BJ (cell line): ENCODE results near the gene PCNX2. TPM values are rescaled to one million over a fixed set of nuclear protein-coding genes. Genes with fewer than 3 reads are reported as not detected.

Source experiments
- CTCF ChIA-PET: fragments of 350-600 bp; formaldehyde crosslinking; extraction: SDS; loops from one replicate; lab custom pipeline; 2021; ENCODE audit warnings: antibody characterized with exemption, inconsistent platforms; lab: Yijun Ruan, JAX
- POLR2A ChIA-PET: fragments of 300-600 bp; sonication (Branson Sonifier 250); formaldehyde crosslinking; extraction: SDS; loops from one replicate; lab custom pipeline; 2021; ENCODE audit warnings: antibody characterized with exemption; lab: Charles Lee
- DNase-seq: peaks from one replicate; pipeline ENCODE4 v3.0.0-alpha.2; 2011; ENCODE audit warnings: low read depth
- H3K27me3 ChIP-seq: 2 replicates; pipeline ENCODE4 v1.6.0; 2011; ENCODE audit warnings: low read length; ENCODE audit not compliant: control insufficient read depth, insufficient read depth
- H3K36me3 ChIP-seq: 2 replicates; pipeline ENCODE4 v1.5.1; 2011; ENCODE audit warnings: low read length; ENCODE audit not compliant: control insufficient read depth, insufficient read depth
- H3K4me3 ChIP-seq: 2 replicates; pipeline ENCODE4 v1.5.1; 2011; ENCODE audit warnings: low read depth, mild to moderate bottlenecking, control low read depth, low read length
- polyA minus RNA-seq: library from RNA; depleted of rRNA, polyadenylated mRNA; stranded (reverse); fragments of >200 nt; gene quantifications from 2 replicates; pipeline ENCODE4 v1.2.3, GENCODE V29; 2011; rRNA and poly(A)+ RNA removed
- polyA plus RNA-seq: library from polyadenylated mRNA; depleted of rRNA; stranded (reverse); fragments of >200 nt; gene quantifications from 2 replicates; pipeline ENCODE4 v1.2.3, GENCODE V29; 2011; rRNA removed
- TF ChIP-seq, protein P1 (sequence below): IDR thresholded peaks from 2 replicates; pipeline ENCODE4 v1.5.1; 2011; ENCODE audit warnings: low read depth, mild to moderate bottlenecking, control low read depth, inconsistent platforms, low read length, moderate library complexity; ENCODE audit not compliant: insufficient read depth

PCNX2 gene, protein sequence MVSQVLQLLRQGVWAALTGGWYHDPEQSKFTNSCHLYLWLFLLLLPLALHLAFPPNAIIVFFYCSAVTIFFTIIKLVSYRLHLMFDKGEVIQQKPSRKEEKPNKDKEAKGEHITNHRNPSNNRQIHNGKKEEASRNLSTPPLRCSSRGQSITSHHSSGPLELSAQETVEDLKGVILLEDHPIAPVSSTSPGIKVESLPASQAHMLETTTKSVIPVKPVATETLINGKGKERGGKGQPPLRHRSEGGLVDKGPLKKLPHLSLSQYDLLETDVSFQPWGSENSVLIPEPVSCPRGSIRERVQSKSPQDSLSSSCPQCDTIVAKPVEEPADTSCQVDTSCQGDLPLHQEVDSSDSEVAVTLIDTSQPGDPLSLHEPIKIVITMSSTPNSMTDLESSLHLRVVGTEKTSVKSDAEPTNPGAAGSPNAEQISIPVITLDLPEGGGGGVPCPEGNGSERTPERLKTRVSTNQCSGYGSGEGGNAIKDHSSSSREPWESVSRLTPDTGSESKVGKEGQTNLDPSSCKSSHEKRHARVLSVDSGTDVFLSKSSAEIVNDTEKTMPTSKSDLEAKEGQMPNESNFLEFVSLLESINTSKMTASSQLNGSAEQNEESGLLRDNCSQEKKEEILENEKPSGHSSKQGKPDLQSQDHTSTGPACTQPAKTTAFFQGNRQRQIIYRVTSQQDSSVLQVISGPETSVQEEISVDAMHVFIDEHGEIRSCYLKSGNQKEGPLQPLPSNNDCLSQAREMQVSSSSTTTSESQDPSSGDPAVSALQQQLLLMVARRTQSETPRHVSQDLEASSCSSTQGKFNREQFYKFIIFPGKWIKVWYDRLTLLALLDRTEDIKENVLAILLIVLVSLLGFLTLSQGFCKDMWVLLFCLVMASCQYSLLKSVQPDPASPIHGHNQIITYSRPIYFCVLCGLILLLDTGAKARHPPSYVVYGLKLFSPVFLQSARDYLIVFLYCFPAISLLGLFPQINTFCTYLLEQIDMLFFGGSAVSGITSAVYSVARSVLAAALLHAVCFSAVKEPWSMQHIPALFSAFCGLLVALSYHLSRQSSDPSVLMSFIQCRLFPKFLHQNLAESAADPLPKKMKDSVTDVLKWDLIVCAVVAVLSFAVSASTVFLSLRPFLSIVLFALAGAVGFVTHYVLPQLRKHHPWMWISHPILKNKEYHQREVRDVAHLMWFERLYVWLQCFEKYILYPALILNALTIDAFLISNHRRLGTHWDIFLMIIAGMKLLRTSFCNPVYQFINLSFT (N-terminal part only)
- polyA plus RNA-seq (8.5 and 10.1 TPM in 2 replicates), polyA minus RNA-seq (38.0 and 43.0 TPM in 2 replicates)

DNA sequence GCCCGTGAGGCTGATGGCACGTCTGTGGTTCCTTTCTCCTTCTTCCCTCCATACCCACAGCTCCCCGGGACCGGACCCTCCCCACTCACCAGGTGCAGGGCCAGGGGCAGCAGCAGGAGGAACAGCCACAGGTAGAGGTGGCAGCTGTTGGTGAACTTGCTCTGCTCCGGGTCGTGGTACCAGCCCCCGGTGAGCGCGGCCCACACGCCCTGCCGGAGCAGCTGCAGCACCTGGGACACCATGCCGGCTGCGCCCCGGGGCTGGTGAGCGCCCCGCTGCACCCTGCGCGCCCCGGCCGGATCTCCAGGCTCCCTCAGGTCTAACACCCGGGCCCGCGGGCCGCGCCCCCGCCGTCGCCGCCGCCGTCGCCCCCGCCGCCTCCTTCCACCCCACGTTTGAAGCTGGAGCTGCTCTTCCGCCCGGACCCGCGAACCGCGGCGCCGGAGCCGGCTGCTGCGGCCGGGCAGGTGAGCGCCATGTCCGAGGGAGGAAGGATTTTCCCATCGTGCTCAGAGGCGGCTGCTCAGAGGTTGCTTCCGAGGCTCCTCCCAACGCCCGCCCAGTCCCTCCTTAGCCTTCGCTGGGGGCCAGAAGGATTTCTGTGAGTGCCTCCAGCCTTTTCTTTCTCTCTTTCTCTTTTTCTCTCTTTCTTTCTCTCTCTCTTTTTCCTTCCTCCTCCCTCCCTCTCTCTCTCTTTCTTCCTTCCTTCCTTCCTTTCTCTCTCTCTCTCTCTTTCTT lies at the start of gene PCNX2:
Gene PCNX2 (minus strand): TSS at position 489 of the 738 bp plus-strand sequence. CDS start 247 bp downstream, at position 242.
- Histone ChIP-seq H3K4me3 (peak within 1 kb of the TSS; percentile 95), H3K36me3 (no peaks in the 10 kb centered on the region), H3K27me3 (no peaks in the 10 kb centered on the region)
- CTCF ChIA-PET, result interaction anchor here (2.5 kb wide), 1 partner anchor 9 kb away, joined by 11 read pairs; no protein-coding TSS in a partner anchor
- POLR2A ChIA-PET, result no interaction called here
- no peak for DNase-seq
- TF ChIP-seq, protein P1, sequence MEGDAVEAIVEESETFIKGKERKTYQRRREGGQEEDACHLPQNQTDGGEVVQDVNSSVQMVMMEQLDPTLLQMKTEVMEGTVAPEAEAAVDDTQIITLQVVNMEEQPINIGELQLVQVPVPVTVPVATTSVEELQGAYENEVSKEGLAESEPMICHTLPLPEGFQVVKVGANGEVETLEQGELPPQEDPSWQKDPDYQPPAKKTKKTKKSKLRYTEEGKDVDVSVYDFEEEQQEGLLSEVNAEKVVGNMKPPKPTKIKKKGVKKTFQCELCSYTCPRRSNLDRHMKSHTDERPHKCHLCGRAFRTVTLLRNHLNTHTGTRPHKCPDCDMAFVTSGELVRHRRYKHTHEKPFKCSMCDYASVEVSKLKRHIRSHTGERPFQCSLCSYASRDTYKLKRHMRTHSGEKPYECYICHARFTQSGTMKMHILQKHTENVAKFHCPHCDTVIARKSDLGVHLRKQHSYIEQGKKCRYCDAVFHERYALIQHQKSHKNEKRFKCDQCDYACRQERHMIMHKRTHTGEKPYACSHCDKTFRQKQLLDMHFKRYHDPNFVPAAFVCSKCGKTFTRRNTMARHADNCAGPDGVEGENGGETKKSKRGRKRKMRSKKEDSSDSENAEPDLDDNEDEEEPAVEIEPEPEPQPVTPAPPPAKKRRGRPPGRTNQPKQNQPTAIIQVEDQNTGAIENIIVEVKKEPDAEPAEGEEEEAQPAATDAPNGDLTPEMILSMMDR, result no peak

DNA sequence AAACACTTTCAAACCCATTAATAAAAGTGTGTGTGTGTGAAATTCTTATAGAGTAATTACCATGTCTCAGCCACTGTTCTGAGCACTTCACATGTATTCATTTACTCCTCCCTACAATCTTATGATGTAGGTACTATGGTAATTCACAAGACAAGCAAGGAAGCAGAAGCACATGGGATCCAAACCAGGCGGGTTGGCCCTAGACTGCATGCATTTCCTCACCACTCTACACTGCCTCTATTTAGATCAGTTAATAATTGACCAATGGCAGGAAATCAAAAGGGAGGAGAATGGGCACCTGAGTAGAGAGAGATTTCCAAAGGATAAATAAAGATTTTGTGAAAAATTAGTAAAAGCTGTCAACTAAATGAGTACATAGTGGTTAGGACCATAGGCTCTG lies 47.7 kb upstream of the PCNX2 start:
- ChIA-PET CTCF (no interaction called here), POLR2A (no interaction called here)
- H3K27me3 ChIP-seq, result no peaks in the 10 kb centered on the region
- no peak for DNase-seq
- no peak overlapping the region for H3K4me3 ChIP-seq
- TF ChIP-seq, protein P1, result no peak
- H3K36me3 ChIP-seq, result no peaks in the 10 kb centered on the region

DNA sequence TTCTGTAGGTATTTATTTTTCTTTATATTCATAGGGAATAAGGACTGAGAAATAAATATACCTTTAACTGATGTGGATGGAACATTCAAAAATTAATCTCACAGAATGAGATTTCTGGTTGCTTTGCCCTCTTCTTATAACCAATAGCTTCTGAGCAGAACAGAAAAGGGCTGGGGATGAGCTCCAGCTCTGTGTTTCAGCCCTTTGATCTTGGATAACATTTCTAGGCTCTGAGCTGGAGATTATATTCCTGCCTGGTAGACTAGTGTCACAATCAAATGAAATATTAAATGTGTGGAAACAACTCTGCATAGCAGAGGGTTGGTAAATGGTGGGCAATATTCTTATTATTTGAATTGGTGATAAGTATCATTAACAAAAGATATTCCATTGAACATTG lies 46.6 kb upstream of the PCNX2 start:
- ChIA-PET POLR2A (no interaction called here), CTCF (interaction anchor here (1.3 kb wide), 1 partner anchor 9 kb away, joined by 3 read pairs; no protein-coding TSS in a partner anchor)
- TF ChIP-seq, protein P1, result no peak
- no peak for DNase-seq
- Histone ChIP-seq H3K4me3 (no peak overlapping the region), H3K27me3 (no peaks in the 10 kb centered on the region), H3K36me3 (no peaks in the 10 kb centered on the region)

DNA sequence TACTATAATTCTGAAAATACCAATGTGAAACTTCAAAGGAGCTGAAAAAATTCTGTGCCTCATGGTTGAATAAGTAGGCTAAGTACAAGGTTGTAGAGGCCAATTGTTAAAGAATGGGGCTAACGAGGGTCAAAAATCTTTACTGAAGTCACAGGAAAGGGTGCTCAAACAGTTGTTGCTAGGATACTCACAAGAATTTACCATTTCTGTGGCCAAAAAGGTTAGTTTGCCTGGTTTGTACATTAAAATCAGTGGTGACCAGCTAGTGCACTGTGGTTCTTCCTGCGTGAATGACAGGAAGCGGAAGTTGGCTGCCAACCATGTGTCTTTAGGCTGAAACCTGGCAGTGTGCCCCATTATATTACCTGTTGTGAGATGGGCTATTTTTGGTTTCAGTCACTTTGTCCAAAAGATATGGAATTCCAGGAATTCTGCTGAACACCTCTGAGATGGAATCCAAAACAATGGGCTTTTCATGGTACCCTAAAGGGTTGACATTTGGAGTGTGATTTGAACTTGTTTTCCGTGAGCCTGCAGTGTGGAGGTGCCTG lies 45.5 kb upstream of the PCNX2 start:
- POLR2A ChIA-PET, result no interaction called here
- 0 out of 2 replicates have a peak, but pooled peaks cover 1% of the 10 kb centered on the region for H3K27me3 ChIP-seq
- CTCF ChIA-PET, result no interaction called here
- no peaks in the 10 kb centered on the region for H3K36me3 ChIP-seq
- H3K4me3 ChIP-seq, result no peak overlapping the region
- DNase-seq, result no peak
- TF ChIP-seq, protein P1, result no peak
